Skeletal muscle satellite cell (primary cell): ENCODE measurements around the gene SV2A.
"Not testable (repeated sequence)": the region's sequence is repeated elsewhere in the genome, so short reads cannot be mapped to it uniquely, and the experiment has no call there.

Experiments used
- H3K27me3 ChIP-seq: 2 replicates; pipeline ENCODE4 v1.7.0; 2013; ENCODE audit warnings: low read length; ENCODE audit not compliant: control insufficient read depth, insufficient read depth
- H3K36me3 ChIP-seq: 2 replicates; pipeline ENCODE4 v1.7.0; 2013; ENCODE audit warnings: mild to moderate bottlenecking, control low read depth, low read length; ENCODE audit not compliant: insufficient read depth
- H3K4me1 ChIP-seq: 2 replicates; pipeline ENCODE4 v1.7.0; 2013; ENCODE audit warnings: low read length; ENCODE audit not compliant: control insufficient read depth, insufficient read depth
- H3K4me2 ChIP-seq: 2 replicates; pipeline ENCODE4 v1.7.0; 2013; ENCODE audit warnings: mild to moderate bottlenecking, low read length
- H3K4me3 ChIP-seq: 2 replicates; pipeline ENCODE4 v1.7.0; 2013; ENCODE audit warnings: low read length
- H3K9ac ChIP-seq: 2 replicates; pipeline ENCODE4 v1.7.0; 2013; ENCODE audit warnings: mild to moderate bottlenecking, low read depth, low read length, moderate library complexity
- H3K9me3 ChIP-seq: replicated peaks from 2 replicates; pipeline ENCODE4 v1.7.0; 2013; ENCODE audit warnings: mild to moderate bottlenecking, control low read depth, low read length

SV2A gene

GRCh38 chr1:149903836-149904491, 13.7 kb downstream of the SV2A start:
- Histone ChIP-seq H3K36me3 (no peaks in the 10 kb centered on the region), H3K27me3 (no peaks in the 10 kb centered on the region), H3K9me3 (no peaks in the 10 kb centered on the region), H3K4me2 (no peak overlapping the region), H3K4me3 (no peak overlapping the region), H3K9ac (no peak overlapping the region), H3K4me1 (peaks cover 9% of the 10 kb centered on the region)

- peak within 1 kb of the TSS; percentile 73 for H3K9ac ChIP-seq
These were observed 18.0 kb downstream of the SV2A start, which contains the start of gene BOLA1 for GRCh38 chr1:149899460-149900284. BOLA1 (plus strand) TSS chr1:149899568; CDS start chr1:149900060, 492 bp downstream.

DNA sequence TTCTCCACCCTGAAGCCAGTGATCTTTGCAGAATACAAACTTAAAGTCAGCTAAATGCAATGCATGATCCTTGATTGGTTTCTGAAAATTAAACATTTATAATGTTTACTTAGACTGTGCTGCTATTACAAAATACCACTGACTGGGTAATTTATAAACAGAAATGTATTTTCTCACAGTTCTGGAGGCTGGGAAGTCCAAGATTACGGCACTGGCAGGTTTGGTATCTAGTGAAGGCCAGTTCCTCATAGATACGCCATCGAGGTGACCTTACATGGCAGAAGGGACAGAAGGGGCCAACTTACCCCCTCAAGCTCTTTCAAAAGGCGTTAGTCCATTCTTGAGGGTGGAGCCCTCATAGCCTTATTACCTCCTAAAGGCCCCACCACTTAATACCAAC, 21.1 kb downstream of the SV2A start:
- Histone ChIP-seq H3K27me3 (no peaks in the 10 kb centered on the region), H3K4me3 (no peak overlapping the region), H3K9ac (no peak overlapping the region), H3K36me3 (no peaks in the 10 kb centered on the region), H3K4me1 (peaks cover 9% of the 10 kb centered on the region), H3K9me3 (no peaks in the 10 kb centered on the region), H3K4me2 (no peak overlapping the region)

More at GRCh38 chr1:149899460-149900284, 18.0 kb downstream of the SV2A start, which contains the start of gene BOLA1:
- Histone ChIP-seq H3K4me2 (peak within 1 kb of the TSS; percentile 88), H3K36me3 (no peaks in the 10 kb centered on the region), H3K4me1 (peaks cover 9% of the 10 kb centered on the region), H3K4me3 (peak within 1 kb of the TSS; percentile 75), H3K27me3 (no peaks in the 10 kb centered on the region), H3K9me3 (no peaks in the 10 kb centered on the region)

GRCh38 chr1:149888999-149889289, 28.7 kb downstream of the SV2A start:
- Histone ChIP-seq H3K27me3 (no peaks in the 10 kb centered on the region), H3K4me2 (peak overlapping the region; percentile 90), H3K36me3 (no peaks in the 10 kb centered on the region), H3K4me3 (peak overlapping the region; percentile 74), H3K9me3 (no peaks in the 10 kb centered on the region), H3K9ac (peak overlapping the region; percentile 85), H3K4me1 (peaks cover 24% of the 10 kb centered on the region)

GRCh38 chr1:149888247-149888998, 29.2 kb downstream of the SV2A start:
- H3K27me3 ChIP-seq: no peaks in the 10 kb centered on the region
- H3K4me1 ChIP-seq: peaks cover 24% of the 10 kb centered on the region
- H3K4me3 ChIP-seq: peak overlapping the region; percentile 74
- H3K4me2 ChIP-seq: peak overlapping the region; percentile 90
- H3K36me3 ChIP-seq: no peaks in the 10 kb centered on the region
- H3K9me3 ChIP-seq: no peaks in the 10 kb centered on the region
- peak overlapping the region; percentile 85 for H3K9ac ChIP-seq

GRCh38 chr1:149887456-149888246, 30.0 kb downstream of the SV2A start:
- peak overlapping the region; percentile 74 for H3K4me3 ChIP-seq
- H3K4me2 ChIP-seq: peak overlapping the region; percentile 90
- H3K9ac ChIP-seq: peak overlapping the region; percentile 85
- H3K36me3 ChIP-seq: no peaks in the 10 kb centered on the region
- no peaks in the 10 kb centered on the region for H3K27me3 ChIP-seq
- H3K9me3 ChIP-seq: no peaks in the 10 kb centered on the region
- peaks cover 24% of the 10 kb centered on the region for H3K4me1 ChIP-seq

DNA sequence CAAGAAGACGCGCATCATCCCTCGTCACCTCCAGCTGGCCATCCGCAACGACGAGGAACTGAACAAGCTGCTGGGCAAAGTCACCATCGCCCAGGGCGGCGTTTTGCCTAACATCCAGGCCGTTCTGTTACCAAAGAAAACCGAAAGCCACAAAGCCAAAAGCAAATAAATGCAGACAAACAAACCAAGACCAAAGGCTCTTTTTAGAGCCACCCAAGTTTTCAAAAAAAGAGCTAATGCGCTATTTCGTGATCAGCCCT, 30.5 kb downstream of the SV2A start:
- H3K4me2 ChIP-seq: peak overlapping the region; percentile 86
- H3K4me3 ChIP-seq: peak overlapping the region; percentile 74
- not testable (repeated sequence) for H3K27me3 ChIP-seq, H3K9me3 ChIP-seq, H3K36me3 ChIP-seq
- peaks cover 24% of the 10 kb centered on the region for H3K4me1 ChIP-seq
- peak overlapping the region; percentile 85 for H3K9ac ChIP-seq

DNA sequence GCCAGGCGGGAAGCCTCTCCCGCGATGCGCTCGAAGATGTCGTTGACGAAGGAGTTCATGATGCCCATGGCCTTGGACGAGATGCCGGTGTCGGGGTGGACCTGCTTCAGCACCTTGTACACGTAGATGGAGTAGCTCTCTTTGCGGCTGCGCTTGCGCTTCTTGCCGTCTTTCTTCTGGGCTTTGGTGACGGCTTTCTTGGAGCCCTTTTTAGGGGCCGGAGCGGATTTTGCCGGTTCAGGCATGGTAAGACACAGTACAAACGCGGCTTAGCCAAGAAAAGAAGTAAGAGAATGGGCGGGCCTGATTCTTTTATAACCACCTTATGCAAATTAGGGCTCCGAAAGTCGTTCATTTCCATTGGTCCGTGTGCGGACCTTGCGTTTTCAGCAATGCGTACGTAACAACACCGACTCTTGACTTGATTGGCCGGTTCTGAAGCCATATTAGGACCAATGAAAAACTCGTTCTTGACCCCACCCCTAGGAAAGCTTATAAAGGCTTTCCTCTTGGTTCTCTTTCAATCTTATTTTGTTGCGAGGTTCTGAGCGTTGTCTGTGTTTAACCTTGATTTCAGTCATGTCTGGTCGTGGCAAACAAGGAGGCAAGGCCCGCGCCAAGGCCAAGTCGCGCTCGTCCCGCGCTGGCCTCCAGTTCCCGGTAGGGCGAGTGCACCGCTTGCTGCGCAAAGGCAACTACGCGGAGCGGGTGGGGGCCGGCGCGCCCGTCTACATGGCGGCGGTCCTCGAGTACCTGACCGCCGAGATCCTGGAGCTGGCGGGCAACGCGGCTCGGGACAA, 31.0 kb downstream of the SV2A start:
- no peaks in the 10 kb centered on the region for H3K36me3 ChIP-seq
- peak overlapping the region; percentile 74 for H3K4me3 ChIP-seq
- H3K9me3 ChIP-seq: no peaks in the 10 kb centered on the region
- peak overlapping the region; percentile 86 for H3K4me2 ChIP-seq
- H3K4me1 ChIP-seq: peaks cover 24% of the 10 kb centered on the region
- H3K9ac ChIP-seq: peak overlapping the region; percentile 95
- H3K27me3 ChIP-seq: no peaks in the 10 kb centered on the region

- not testable (repeated sequence) for H3K27me3 ChIP-seq, H3K9me3 ChIP-seq, H3K36me3 ChIP-seq
- peak overlapping the region; percentile 86 for H3K4me2 ChIP-seq
- peak overlapping the region; percentile 73 for H3K4me3 ChIP-seq
- peaks cover 24% of the 10 kb centered on the region for H3K4me1 ChIP-seq
- peak overlapping the region; percentile 95 for H3K9ac ChIP-seq
These were observed 31.6 kb downstream of the SV2A start for GRCh38 chr1:149886121-149886395.

GRCh38 chr1:149885339-149886120, 32.1 kb downstream of the SV2A start:
- H3K9me3 ChIP-seq: no peaks in the 10 kb centered on the region
- no peaks in the 10 kb centered on the region for H3K27me3 ChIP-seq
- peak overlapping the region; percentile 86 for H3K4me2 ChIP-seq
- peak overlapping the region; percentile 73 for H3K4me3 ChIP-seq
- H3K4me1 ChIP-seq: peaks cover 24% of the 10 kb centered on the region
- H3K36me3 ChIP-seq: no peaks in the 10 kb centered on the region
- H3K9ac ChIP-seq: peak overlapping the region; percentile 95
